HL-60 (cell line): ENCODE data around the gene FAS.
A peak's percentile ranks its signal among the peaks of the same experiment; 100 is the strongest.

Experiments
- DNase-seq, 2 experiments: peaks; one replicate each; pipeline ENCODE4 v3.0.0-alpha.2; 2010 to 2020; ENCODE audit warnings: low read depth in 1 of 2, low spot score in 1 of 2
- H3K27ac ChIP-seq: fragments of 250-450 bp; sonication (Bioruptor Pico); replicated peaks from 2 replicates; pipeline ENCODE4 v1.5.1; 2020; ENCODE audit warnings: mild to moderate bottlenecking, moderate library complexity
- H3K27me3 ChIP-seq: fragments of 250-450 bp; sonication (Bioruptor Pico); 2 replicates; pipeline ENCODE4 v1.5.1; 2021; ENCODE audit warnings: mild to moderate bottlenecking, moderate library complexity; ENCODE audit not compliant: insufficient read depth, poor library complexity, severe bottlenecking
- H3K4me3 ChIP-seq: replicated peaks from 2 replicates; pipeline ENCODE4 v1.5.1; 2011; ENCODE audit warnings: mild to moderate bottlenecking, control low read depth, low read length; ENCODE audit not compliant: insufficient read depth
- CTCF ChIP-seq: IDR thresholded peaks from one replicate; pipeline ENCODE4 v1.5.1; 2011; ENCODE audit warnings: low read length, control low read depth, inconsistent platforms; ENCODE audit not compliant: insufficient read depth
- GABPA ChIP-seq: IDR thresholded peaks from 2 replicates; pipeline ENCODE4 v1.6.1; 2012; ENCODE audit warnings: low read depth
- POLR2AphosphoS5 ChIP-seq: IDR thresholded peaks from 2 replicates; pipeline ENCODE4 v1.6.1; 2012; ENCODE audit warnings: low read depth
- REST ChIP-seq: IDR thresholded peaks from 2 replicates; pipeline ENCODE4 v1.6.1; 2012; ENCODE audit warnings: low read depth; ENCODE audit not compliant: insufficient replicate concordance
- SPI1 ChIP-seq: IDR thresholded peaks from 2 replicates; pipeline ENCODE4 v1.6.1; 2012; ENCODE audit warnings: low read depth, mild to moderate bottlenecking, borderline replicate concordance
- long read RNA-seq: library from polyadenylated mRNA; unstranded; transcript quantifications from one replicate; pipeline ENCODE4 v2.0.0, GENCODE V29; 2020

FAS gene
- long read RNA-seq, transcript FAS-204 (9 exons, 2,563 nt), result major isoform, 15 of 25 reads
- long read RNA-seq, partial matches to known transcripts, result 1 of 25 reads
- long read RNA-seq, other reads (novel, unspliced or antisense), result 4 of 25 reads

DNA sequence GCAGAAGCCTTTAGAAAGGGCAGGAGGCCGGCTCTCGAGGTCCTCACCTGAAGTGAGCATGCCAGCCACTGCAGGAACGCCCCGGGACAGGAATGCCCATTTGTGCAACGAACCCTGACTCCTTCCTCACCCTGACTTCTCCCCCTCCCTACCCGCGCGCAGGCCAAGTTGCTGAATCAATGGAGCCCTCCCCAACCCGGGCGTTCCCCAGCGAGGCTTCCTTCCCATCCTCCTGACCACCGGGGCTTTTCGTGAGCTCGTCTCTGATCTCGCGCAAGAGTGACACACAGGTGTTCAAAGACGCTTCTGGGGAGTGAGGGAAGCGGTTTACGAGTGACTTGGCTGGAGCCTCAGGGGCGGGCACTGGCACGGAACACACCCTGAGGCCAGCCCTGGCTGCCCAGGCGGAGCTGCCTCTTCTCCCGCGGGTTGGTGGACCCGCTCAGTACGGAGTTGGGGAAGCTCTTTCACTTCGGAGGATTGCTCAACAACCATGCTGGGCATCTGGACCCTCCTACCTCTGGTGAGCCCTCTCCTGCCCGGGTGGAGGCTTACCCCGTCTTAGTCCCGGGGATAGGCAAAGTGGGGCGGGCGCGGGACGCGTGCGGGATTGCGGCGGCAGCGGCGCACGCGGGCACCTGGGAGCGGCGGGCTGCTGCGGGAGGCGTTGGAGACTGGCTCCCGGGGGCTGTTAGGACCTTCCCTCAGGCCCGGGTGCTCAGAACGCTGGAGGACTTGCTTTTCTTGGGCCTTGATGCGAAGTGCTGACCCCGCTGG, at the start of gene FAS:
Gene FAS, plus strand, starts transcription at position 415 of the 777 bp plus-strand sequence. Its CDS starts 79 bp downstream, at position 494.
- Histone ChIP-seq H3K4me3 (peak within 1 kb of the TSS; percentile 78), H3K27ac (peak within 1 kb of the TSS; percentile 88), H3K27me3 (no peaks in the 10 kb centered on the region)
- TF ChIP-seq GABPA (no peak), CTCF (no peak), REST (peak; percentile 51), POLR2AphosphoS5 (peak; percentile 43; the same call in 1 of the 2 replicates), SPI1 (peak; percentile 33; the same call in 1 of the 2 replicates)
- DNase-seq, result peak; percentile 72 to 82

DNA sequence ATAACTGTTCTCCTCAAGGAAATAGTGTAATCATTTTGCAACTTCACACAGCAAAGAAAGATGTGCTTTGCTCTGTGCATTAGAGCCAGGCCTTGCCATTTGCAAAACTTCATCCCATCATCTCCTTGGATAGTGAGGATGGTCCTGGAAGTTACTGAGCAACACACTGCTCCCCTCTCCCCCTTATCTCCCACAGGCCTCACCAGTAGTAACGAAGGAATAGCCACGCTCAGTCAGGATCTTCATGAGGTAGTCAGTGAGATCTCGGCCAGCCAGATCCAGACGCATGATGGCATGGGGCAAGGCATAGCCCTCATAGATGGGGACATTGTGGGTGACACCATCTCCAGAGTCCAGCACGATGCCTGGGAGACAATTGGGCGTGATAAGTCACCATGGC, 49.6 kb upstream of the FAS start:
- no peak overlapping the region for H3K4me3 ChIP-seq
- no peak for DNase-seq
- H3K27me3 ChIP-seq, result no peaks in the 10 kb centered on the region
- H3K27ac ChIP-seq, result no peak overlapping the region
- TF ChIP-seq CTCF, result no peak
- TF ChIP-seq REST, result no peak
- TF ChIP-seq GABPA, result no peak
- no peak for TF ChIP-seq SPI1
- no peak for TF ChIP-seq POLR2AphosphoS5

DNA sequence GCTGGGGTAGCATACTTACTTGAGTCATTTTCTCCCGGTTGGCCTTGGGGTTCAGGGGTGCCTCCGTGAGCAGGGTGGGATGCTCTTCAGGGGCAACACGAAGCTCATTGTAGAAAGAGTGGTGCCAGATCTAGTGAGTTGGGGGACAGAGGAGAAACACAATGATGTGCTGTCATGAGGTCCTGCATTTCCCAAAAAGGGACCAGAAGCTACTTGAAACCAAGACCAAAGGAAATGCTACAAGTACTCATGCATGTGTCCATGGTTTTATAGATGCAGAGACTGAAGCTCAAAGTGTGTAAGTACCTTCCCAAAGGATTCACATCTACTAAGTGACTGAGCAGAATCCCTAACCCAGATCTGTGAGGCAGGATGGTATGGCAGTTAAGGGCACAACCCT, 46.8 kb upstream of the FAS start:
- H3K27me3 ChIP-seq, result no peaks in the 10 kb centered on the region

More for the DNA sequence above, 46.8 kb upstream of the FAS start:
- DNase-seq, result no peak
- no peak overlapping the region for H3K27ac ChIP-seq
- H3K4me3 ChIP-seq, result no peak overlapping the region
- TF ChIP-seq GABPA, result no peak
- TF ChIP-seq POLR2AphosphoS5, result no peak
- no peak for TF ChIP-seq SPI1
- no peak for TF ChIP-seq REST
- no peak for TF ChIP-seq CTCF
